ENCODE measurements around the gene INTS1. TPM values are rescaled to one million over a fixed set of nuclear protein-coding genes. Genes with fewer than 3 reads are reported as not detected.
A peak's percentile ranks its signal among the peaks of the same experiment; 100 is the strongest.

INTS1 gene
- total and polyA plus RNA-seq, 4 donors = 31.2 to 121 (median 46.0) TPM

- Histone ChIP-seq H3K4me1 (ENCODE audit: control insufficient read depth in 5 of 5, insufficient read depth in 5 of 5, low read length in 5 of 5) (no peaks in the 10 kb centered on the region), H3K4me3 (no peak overlapping the region), H3K9ac (ENCODE audit: insufficient read depth in 1 of 2, low read length in 2 of 2) (no peak overlapping the region), H3K36me3 (ENCODE audit: control insufficient read depth in 4 of 4, insufficient read depth in 4 of 4, low read length in 4 of 4) (peaks cover 5 to 92% (median 18%) of the 10 kb centered on the region in 4 donors), H3K27me3 (ENCODE audit: control insufficient read depth in 3 of 3, insufficient read depth in 3 of 3, low read length in 2 of 3) (no peaks in the 10 kb centered on the region), H3K9me3 (ENCODE audit: control insufficient read depth in 4 of 4, insufficient read depth in 3 of 4, low read length in 3 of 4) (no peaks in the 10 kb centered on the region), H3K27ac (ENCODE audit: low read depth in 1 of 2, low read length in 1 of 2) (peak overlapping the region in 1 of 2 donors; percentile 37)
- ATAC-seq (ENCODE audit: insufficient read depth, low FRiP score) = no peak
- TF ChIP-seq CTCF (IDR thresholded peaks at IDR 0.05; ENCODE audit: control extremely low read depth, extremely low read depth) = no peak
- 80 to 91% methylated on average over 24 of the region's 24 CpGs for WGBS, 2 donors
- peak; percentile 46 to 60 (median 50) for DNase-seq
These were observed 29.5 kb downstream of the INTS1 start for GRCh38 chr7:1474736-1475135.

- TF ChIP-seq CTCF (IDR thresholded peaks at IDR 0.05; ENCODE audit: control extremely low read depth, extremely low read depth) = peak; percentile 88
- 31 to 36% methylated on average over 32 to 37 of the region's 37 CpGs for WGBS, 2 donors
- H3K27ac ChIP-seq (ENCODE audit: low read depth in 1 of 2, low read length in 1 of 2) = no peak overlapping the region
- no peaks in the 10 kb centered on the region for H3K27me3 ChIP-seq (ENCODE audit: control insufficient read depth in 3 of 3, insufficient read depth in 3 of 3, low read length in 2 of 3)
- DNase-seq (peak; percentile 81 to 90 (median 88)), ATAC-seq (ENCODE audit: insufficient read depth, low FRiP score) (peak; percentile 74)
- no peak overlapping the region for H3K9ac ChIP-seq (ENCODE audit: insufficient read depth in 1 of 2, low read length in 2 of 2)
- no peaks in the 10 kb centered on the region for H3K4me1 ChIP-seq (ENCODE audit: control insufficient read depth in 5 of 5, insufficient read depth in 5 of 5, low read length in 5 of 5)
- H3K4me3 ChIP-seq = no peak overlapping the region
- H3K9me3 ChIP-seq (ENCODE audit: control insufficient read depth in 4 of 4, insufficient read depth in 3 of 4, low read length in 3 of 4) = no peaks in the 10 kb centered on the region
- peaks cover 5 to 92% (median 15%) of the 10 kb centered on the region in 4 donors for H3K36me3 ChIP-seq (ENCODE audit: control insufficient read depth in 4 of 4, insufficient read depth in 4 of 4, low read length in 4 of 4)
These were observed 30.2 kb downstream of the INTS1 start for GRCh38 chr7:1473864-1474512.

- WGBS, 2 donors = 94 to 97% methylated on average over 12 to 21 of the region's 21 CpGs
These were observed 33.3 kb downstream of the INTS1 start for GRCh38 chr7:1470901-1471300.

More at GRCh38 chr7:1470901-1471300, 33.3 kb downstream of the INTS1 start:
- H3K27ac ChIP-seq (ENCODE audit: low read depth in 1 of 2, low read length in 1 of 2) = no peak overlapping the region
- no peaks in the 10 kb centered on the region for H3K27me3 ChIP-seq (ENCODE audit: control insufficient read depth in 3 of 3, insufficient read depth in 3 of 3, low read length in 2 of 3)
- H3K36me3 ChIP-seq (ENCODE audit: control insufficient read depth in 4 of 4, insufficient read depth in 4 of 4, low read length in 4 of 4) = peaks cover 5 to 71% (median 13%) of the 10 kb centered on the region in 4 donors
- H3K4me3 ChIP-seq = no peak overlapping the region
- H3K9me3 ChIP-seq (ENCODE audit: control insufficient read depth in 4 of 4, insufficient read depth in 3 of 4, low read length in 3 of 4) = no peaks in the 10 kb centered on the region
- no peak for TF ChIP-seq CTCF (IDR thresholded peaks at IDR 0.05; ENCODE audit: control extremely low read depth, extremely low read depth)
- DNase-seq (no peak), ATAC-seq (ENCODE audit: insufficient read depth, low FRiP score) (no peak)
- H3K4me1 ChIP-seq (ENCODE audit: control insufficient read depth in 5 of 5, insufficient read depth in 5 of 5, low read length in 5 of 5) = peaks cover 2 to 6% (median 4%) of the 10 kb centered on the region in 5 donors
- H3K9ac ChIP-seq (ENCODE audit: insufficient read depth in 1 of 2, low read length in 2 of 2) = no peak overlapping the region

All from lung (tissue), 12 donors.